H1 (cell line): Measurements from ENCODE around the gene ZNF593. TPM values are rescaled to one million over a fixed set of nuclear protein-coding genes. Genes with fewer than 3 reads are reported as not detected.

Experiments used
- CTCF ChIA-PET: fragments of 300-600 bp; sonication (Branson Sonifier 250); formaldehyde crosslinking; loops from one replicate; lab custom pipeline; 2021; ENCODE audit not compliant: partially characterized antibody; lab: Charles Lee
- POLR2A ChIA-PET: fragments of 300-600 bp; sonication (Branson Sonifier 250); formaldehyde crosslinking; loops from one replicate; lab custom pipeline; 2021; ENCODE audit warnings: inconsistent platforms; ENCODE audit not compliant: partially characterized antibody; lab: Charles Lee
- DNase-seq, 2 experiments: peaks; one replicate each; pipeline versions ENCODE4 v3.0.0 to v3.0.0-alpha.2; 2010 to 2022; ENCODE audit warnings: low spot score in 2 of 2, low read depth in 1 of 2, mixed read lengths in 1 of 2
- FAIRE-seq: peaks from 2 replicates; lab custom pipeline; 2011; peaks lifted over from hg19 to GRCh38; lab: Jason Lieb, UNC
- H2AFZ ChIP-seq: 2 replicates; pipeline ENCODE4 v1.8.1; 2012; ENCODE audit warnings: low read length, inconsistent platforms
- H2AK5ac ChIP-seq: 2 replicates; pipeline ENCODE4 v1.6.1; 2013; ENCODE audit warnings: low read depth, low read length
- H2BK120ac ChIP-seq: replicated peaks from 2 replicates; pipeline ENCODE3; 2013; ENCODE audit warnings: low read depth, low read length, inconsistent platforms
- H2BK12ac ChIP-seq: 2 replicates; pipeline ENCODE4 v1.6.1; 2013; ENCODE audit warnings: low read depth, low read length
- H2BK15ac ChIP-seq: 2 replicates; pipeline ENCODE4 v1.6.1; 2013; ENCODE audit warnings: low read length
- H2BK20ac ChIP-seq: 2 replicates; pipeline ENCODE4 v1.6.1; 2013; ENCODE audit warnings: low read length
- H2BK5ac ChIP-seq: 2 replicates; pipeline ENCODE4 v1.6.1; 2013; ENCODE audit warnings: low read depth, low read length
- H3K14ac ChIP-seq: 2 replicates; pipeline ENCODE4 v1.6.1; 2013; ENCODE audit warnings: inconsistent platforms; ENCODE audit not compliant: insufficient read length
- H3K18ac ChIP-seq: 2 replicates; pipeline ENCODE4 v1.6.1; 2013; ENCODE audit warnings: low read length; ENCODE audit errors: extremely low read depth
- H3K23ac ChIP-seq: 2 replicates; pipeline ENCODE4 v1.6.1; 2013; ENCODE audit warnings: inconsistent platforms; ENCODE audit not compliant: insufficient read length
- H3K23me2 ChIP-seq: 2 replicates; pipeline ENCODE4 v1.6.1; 2013; ENCODE audit warnings: low read depth, low read length
- H3K27ac ChIP-seq: 2 replicates; pipeline ENCODE4 v1.6.1; 2011; ENCODE audit warnings: low read depth, low read length, inconsistent platforms
- H3K27me3 ChIP-seq, 4 experiments: replicated peaks in 1 of 4; 1 replicate in 1 of 4; 2 replicates in 3 of 4; pipeline versions ENCODE4 v1.6.1 to v1.8.1; 2011 to 2013; ENCODE audit warnings: low read length in 3 of 4, mild to moderate bottlenecking in 3 of 4, inconsistent platforms in 2 of 4, mixed read lengths in 2 of 4, moderate library complexity in 1 of 4; ENCODE audit not compliant: control insufficient read depth in 3 of 4, insufficient read depth in 3 of 4; ENCODE audit errors: extremely low read depth in 1 of 4
- H3K36me3 ChIP-seq, 4 experiments: 2 replicates each; pipeline versions ENCODE4 v1.6.1 to v1.8.1; 2011 to 2013; ENCODE audit warnings: mild to moderate bottlenecking in 4 of 4, low read length in 3 of 4, moderate library complexity in 2 of 4, control low read depth in 1 of 4, inconsistent platforms in 1 of 4; ENCODE audit not compliant: insufficient read depth in 4 of 4, control insufficient read depth in 2 of 4
- H3K4ac ChIP-seq: replicated peaks from 2 replicates; pipeline ENCODE3; 2013; ENCODE audit warnings: low read length, low read depth, mixed read lengths, inconsistent platforms; ENCODE audit not compliant: insufficient read length
- H3K4me1 ChIP-seq, 4 experiments: replicated peaks in 1 of 4; 1 replicate in 1 of 4; 2 replicates in 3 of 4; pipeline versions ENCODE4 v1.6.1 to v1.8.1; 2011 to 2013; ENCODE audit warnings: low read length in 3 of 4, inconsistent platforms in 2 of 4, mixed read lengths in 1 of 4; ENCODE audit not compliant: insufficient read depth in 4 of 4, control insufficient read depth in 3 of 4
- H3K4me2 ChIP-seq, 2 experiments: 2 replicates each; pipeline versions ENCODE4 v1.6.1 to v1.8.1; 2011 to 2013; ENCODE audit warnings: low read depth in 2 of 2, low read length in 2 of 2, control low read depth in 1 of 2, inconsistent platforms in 1 of 2, mild to moderate bottlenecking in 1 of 2; ENCODE audit not compliant: insufficient read depth in 1 of 2
- H3K4me3 ChIP-seq, 4 experiments: fragments of 200-600, 300-600 bp in 1 of 4; sonication (generic), shearing (Covaris generic), sonication (Bioruptor Twin) in 1 of 4; 2 replicates each; pipeline versions ENCODE4 v1.5.1 to v1.8.1; 2011 to 2016; ENCODE audit warnings: low read length in 4 of 4, low read depth in 3 of 4, control low read depth in 2 of 4, inconsistent platforms in 2 of 4, mild to moderate bottlenecking in 2 of 4, mixed read lengths in 1 of 4, moderate library complexity in 1 of 4; ENCODE audit not compliant: insufficient read depth in 2 of 4; ENCODE audit errors: extremely low read depth in 1 of 4
- H3K56ac ChIP-seq: replicated peaks from 2 replicates; pipeline ENCODE3; 2013; ENCODE audit warnings: low read depth, mild to moderate bottlenecking, mixed read lengths, low read length, inconsistent platforms; ENCODE audit not compliant: insufficient read length
- H3K79me1 ChIP-seq: 2 replicates; pipeline ENCODE4 v1.6.1; 2013; ENCODE audit warnings: low read depth, low read length, control low read depth
- H3K79me2 ChIP-seq, 2 experiments: 2 replicates each; pipeline versions ENCODE4 v1.6.1 to v1.8.1; 2012 to 2013; ENCODE audit warnings: low read length in 2 of 2, mild to moderate bottlenecking in 2 of 2, inconsistent platforms in 1 of 2; ENCODE audit not compliant: insufficient read depth in 2 of 2, control insufficient read depth in 1 of 2
- H3K9ac ChIP-seq, 4 experiments: replicated peaks in 1 of 4; 1 replicate in 1 of 4; 2 replicates in 3 of 4; pipeline versions ENCODE4 v1.6.1 to v1.8.1; 2011 to 2013; ENCODE audit warnings: low read depth in 3 of 4, low read length in 3 of 4, control low read depth in 2 of 4, mild to moderate bottlenecking in 2 of 4, moderate library complexity in 2 of 4, inconsistent platforms in 1 of 4; ENCODE audit errors: extremely low read depth in 1 of 4
- H3K9me3 ChIP-seq, 2 experiments: 2 replicates each; pipeline versions ENCODE4 v1.6.1 to v1.8.1; 2012 to 2013; ENCODE audit warnings: mild to moderate bottlenecking in 2 of 2, moderate library complexity in 2 of 2, control low read depth in 1 of 2, inconsistent platforms in 1 of 2, low read depth in 1 of 2, low read length in 1 of 2, mixed read lengths in 1 of 2; ENCODE audit not compliant: insufficient read depth in 2 of 2
- H4K20me1 ChIP-seq, 2 experiments: replicated peaks in 1 of 2; 2 replicates each; pipeline versions ENCODE3 to v1.8.1; 2011 to 2013; ENCODE audit warnings: inconsistent platforms in 2 of 2, low read length in 2 of 2, mild to moderate bottlenecking in 1 of 2; ENCODE audit not compliant: insufficient read depth in 2 of 2, control insufficient read depth in 1 of 2
- H4K5ac ChIP-seq: 2 replicates; pipeline ENCODE4 v1.6.1; 2013; ENCODE audit warnings: low read length, low read depth, mixed read lengths, inconsistent platforms; ENCODE audit not compliant: insufficient read length
- H4K8ac ChIP-seq: 2 replicates; pipeline ENCODE4 v1.8.0; 2013; ENCODE audit warnings: mild to moderate bottlenecking, moderate library complexity, low read length, inconsistent platforms; ENCODE audit not compliant: insufficient read depth; ENCODE audit errors: extremely low read depth
- H4K91ac ChIP-seq: replicated peaks from 2 replicates; pipeline ENCODE3; 2013; ENCODE audit warnings: low read length, mixed read lengths, inconsistent platforms; ENCODE audit not compliant: insufficient read length
- MAFK ChIP-seq: IDR thresholded peaks from 2 replicates; pipeline ENCODE4 v1.6.1; 2012; ENCODE audit warnings: low read depth, mild to moderate bottlenecking, improper control_type of control experiment, low read length
- SUZ12 ChIP-seq: fragments of 200-600 bp; sonication (generic); IDR thresholded peaks from 2 replicates; pipeline ENCODE4 v1.6.1; 2012; ENCODE audit warnings: mild to moderate bottlenecking, inconsistent platforms, low read length, moderate library complexity, mixed read lengths
- WGBS, 2 experiments: shearing (Covaris generic) in 1 of 2; methylation state at CpG; one replicate each; pipeline versions ENCODE4 v1.1.6 to v1.1.7; 2013 to 2015; ENCODE audit warnings: low lambda C conversion rate in 2 of 2, mixed read lengths in 2 of 2, inconsistent platforms in 1 of 2, low coverage in 1 of 2, missing lambda C conversion rate in 1 of 2; ENCODE audit not compliant: insufficient replicate concordance in 2 of 2, insufficient coverage in 1 of 2, insufficient read length in 1 of 2; ENCODE audit errors: extremely low coverage in 1 of 2, missing lambda C conversion rate in 1 of 2; 5-methylcytosine and 5-hydroxymethylcytosine counted together
- polyA plus RNA-seq, 7 experiments: library from polyadenylated mRNA; depleted of rRNA in 3 of 7; stranded (reverse) in 5 of 7; unstranded in 2 of 7; fragments of >200 nt in 5 of 7; fragments of 200-250 nt in 2 of 7; gene quantifications; 1 replicate in 5 of 7; 2 replicates in 1 of 7; 4 replicates in 1 of 7; pipeline versions ENCODE4 v1.2.1 to v1.2.3, GENCODE V29; 2011 to 2013; ENCODE audit warnings: missing spikeins in 2 of 7, mixed read lengths in 2 of 7
- total RNA-seq: library from RNA; stranded (reverse); fragmentation: NEBNext Ultra II Directional; extraction: Animal tissue kit (Norgen Biotek cat#: 25700); gene quantifications from 2 replicates; pipeline ENCODE4 v1.2.1, GENCODE V29; 2021

ZNF593 gene
- total and polyA plus RNA-seq, 2 of the 8 experiments (the other 6 are each of a cell fraction or from before 2014, with no cell fraction given): 38.2 to 68.0 TPM

DNA sequence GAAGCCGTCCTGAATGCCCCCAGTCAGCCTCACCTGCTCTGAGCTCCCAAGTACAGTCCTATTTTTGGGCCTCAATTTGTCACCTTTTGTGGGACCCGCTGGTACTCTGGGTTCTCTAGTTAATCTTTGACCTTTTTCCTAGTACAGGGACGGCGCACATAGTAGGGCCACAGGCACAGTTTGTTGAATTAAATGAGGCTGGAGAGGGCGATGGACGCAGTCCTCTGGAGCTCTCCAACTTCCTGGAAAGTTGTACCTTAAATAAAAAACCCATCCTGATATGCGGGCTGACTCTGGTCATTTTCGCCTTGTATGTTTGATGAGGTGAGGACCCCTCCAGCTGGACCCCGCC is 6.0 kb upstream of the ZNF593 start:
- Histone ChIP-seq H3K14ac (no peak overlapping the region), H3K79me1 (no peaks in the 10 kb centered on the region), H2AK5ac (no peak overlapping the region), H3K4ac (no peak overlapping the region), H3K27ac (no peak overlapping the region), H2BK15ac (no peak overlapping the region), H3K9ac (no peak overlapping the region), H2BK120ac (no peak overlapping the region), H4K91ac (no peak overlapping the region), H2BK20ac (no peak overlapping the region), H3K4me2 (peak overlapping the region; percentile 81 to 89; a peak in 3 of 4 replicates), H3K9me3 (no peaks in the 10 kb centered on the region), H3K36me3 (no peaks in the 10 kb centered on the region), H2AFZ (no peak overlapping the region), H3K4me3 (peak overlapping the region in 1 of 4 experiments; percentile 65; a peak in 2 of 8 replicates), H4K20me1 (peaks cover 3 to 5% of the 10 kb centered on the region in 2 experiments), H3K27me3 (peaks cover 33 to 63% (median 54%) of the 10 kb centered on the region in 4 experiments), H3K23me2 (peaks cover 8% of the 10 kb centered on the region; the same call in 1 of the 2 replicates), H4K8ac (peak overlapping the region; percentile 65; the same call in 1 of the 2 replicates), H3K79me2 (no peaks in the 10 kb centered on the region), H2BK12ac (no peak overlapping the region), H3K18ac (no peak overlapping the region), H2BK5ac (no peak overlapping the region), H4K5ac (no peak overlapping the region), H3K56ac (no peak overlapping the region), H3K23ac (no peak overlapping the region), H3K4me1 (peaks cover 5 to 37% (median 17%) of the 10 kb centered on the region in 4 experiments)
- 68% methylated on average over 9 of the region's 9 CpGs; no CpG with 5 or more reads in 1 of the 2 experiments for WGBS, 2 experiments
- CTCF ChIA-PET: interaction anchor here (0.6 to 4.0 kb wide), 11 partner anchors 10 to 134 kb away, joined by 3 to 18 read pairs (median 3); no protein-coding TSS in a partner anchor
- FAIRE-seq: no peak
- TF ChIP-seq SUZ12: peak; percentile 55
- TF ChIP-seq MAFK: no peak
- no peak for DNase-seq
- POLR2A ChIA-PET: interaction anchor here (0.6 kb wide), 1 partner anchor 47 kb away, joined by 3 read pairs; no protein-coding TSS in a partner anchor
